HG02798 (cell line): Measurements from ENCODE around the gene TECPR1.

Source experiments
- ATAC-seq: cut with Tn5 transposase; IDR thresholded peaks from one replicate; pipeline ENCODE4 v1.9.1; 2021; ENCODE audit warnings: mild to moderate bottlenecking; ENCODE audit not compliant: unreplicated experiment, poor library complexity

The TECPR1 gene

DNA sequence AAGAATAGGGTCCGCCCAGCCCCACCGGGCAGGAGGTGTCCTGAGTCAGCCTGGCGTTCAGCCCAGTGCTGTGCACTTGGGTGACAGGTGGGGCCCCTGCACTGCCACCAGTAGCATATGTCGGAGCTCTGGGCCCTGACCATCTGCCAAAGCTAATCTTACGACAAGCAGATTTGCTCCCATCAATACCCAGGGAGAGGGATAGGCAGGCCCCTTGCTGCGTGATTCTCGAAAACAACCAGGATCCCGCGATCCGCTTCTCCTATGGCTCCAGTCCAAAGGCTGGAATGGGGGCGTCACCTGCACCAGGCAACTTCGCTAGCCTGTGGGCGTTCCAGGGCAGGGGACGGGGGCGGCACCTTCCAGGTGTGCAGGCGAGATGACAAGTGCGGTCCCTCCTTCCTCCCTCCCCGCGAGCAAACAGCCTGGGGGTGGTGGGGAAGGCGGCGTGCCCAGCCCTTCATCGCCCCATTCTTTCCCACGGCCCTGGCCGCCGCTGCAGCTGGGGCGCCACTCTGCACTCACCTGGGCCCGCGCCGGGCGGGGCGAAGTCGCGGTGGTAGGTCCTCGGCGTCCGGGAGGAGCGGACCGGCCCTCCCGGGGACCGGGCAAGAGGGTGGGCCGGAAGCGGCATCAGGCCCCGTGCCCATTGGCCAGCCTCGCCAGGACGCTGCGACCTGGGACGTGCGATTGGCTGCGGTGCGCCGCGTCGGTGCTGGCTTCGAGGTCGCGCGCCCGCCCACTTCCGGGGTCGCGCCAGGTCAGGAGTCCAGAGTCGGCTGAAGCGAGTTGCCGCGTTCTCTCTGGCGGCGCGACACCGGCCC lies at the start of gene TECPR1:
TSS of gene TECPR1 (minus strand) at position 632 of the 824 bp plus-strand sequence. CDS start 6,086 bp downstream, outside the sequence.
- peak; percentile 99 for ATAC-seq

- no peak for ATAC-seq
Observed at GRCh38 chr7:98300595-98301372, 48.8 kb upstream of the TECPR1 start.

- ATAC-seq = no peak
Observed at GRCh38 chr7:98297626-98298286, 45.7 kb upstream of the TECPR1 start.

GRCh38 chr7:98296833-98297232 lies 44.8 kb upstream of the TECPR1 start:
- no peak for ATAC-seq

DNA sequence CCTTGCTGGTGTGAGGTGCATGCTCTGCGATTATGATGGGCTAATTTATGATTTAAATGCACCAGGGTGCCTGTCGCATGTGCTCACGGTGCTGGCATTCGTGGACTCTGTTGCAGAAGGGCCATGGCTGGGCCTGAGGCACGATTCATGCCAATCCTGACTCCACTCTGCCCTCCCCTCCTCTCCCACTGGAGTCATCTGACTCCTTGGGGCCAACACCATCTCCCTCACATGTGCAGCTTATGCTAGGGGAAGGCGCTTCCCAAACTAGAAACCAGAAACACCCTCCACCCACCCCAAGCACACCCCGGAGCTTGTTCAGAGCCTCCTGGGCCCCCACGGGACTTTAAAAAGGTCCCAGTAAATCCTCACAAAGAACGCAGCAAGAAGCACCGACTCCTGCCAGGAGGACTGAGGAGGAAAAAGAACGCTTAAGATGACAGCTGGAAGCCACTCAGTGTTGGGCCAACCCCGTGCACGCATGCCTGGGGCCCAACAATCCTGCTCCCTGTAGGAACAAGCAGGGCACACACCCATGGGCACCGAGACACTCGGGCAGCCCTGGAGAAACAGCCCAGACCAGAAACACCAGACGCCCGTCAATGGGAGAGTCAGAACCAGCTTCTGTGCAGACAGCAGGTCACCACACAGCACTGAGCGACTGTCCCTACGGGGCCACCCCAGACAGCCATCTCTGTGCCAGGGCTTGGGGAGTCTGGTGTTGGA lies 43.6 kb upstream of the TECPR1 start:
- ATAC-seq = no peak

- ATAC-seq = peak; percentile 62
Observed at GRCh38 chr7:98294798-98295382, 42.9 kb upstream of the TECPR1 start.

DNA sequence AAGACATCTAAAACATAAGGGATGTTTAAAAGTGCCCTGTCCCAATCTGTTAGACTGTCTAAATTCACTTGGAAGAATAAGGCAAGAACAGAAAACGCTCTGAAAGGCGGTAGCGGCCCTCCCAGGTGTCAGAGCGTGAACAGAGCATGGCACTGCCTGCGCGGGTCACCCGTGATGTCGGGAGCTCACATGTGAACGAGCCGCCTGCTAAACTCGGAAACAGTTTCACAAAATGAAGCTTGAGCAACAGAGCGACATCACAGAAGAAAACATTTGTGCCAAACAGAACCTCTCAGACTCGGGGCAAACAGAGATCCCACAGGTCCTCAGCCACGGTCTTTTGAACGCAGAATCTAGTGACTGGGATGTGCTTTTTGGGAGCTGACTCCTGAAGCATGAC lies 42.3 kb upstream of the TECPR1 start:
- ATAC-seq = no peak

DNA sequence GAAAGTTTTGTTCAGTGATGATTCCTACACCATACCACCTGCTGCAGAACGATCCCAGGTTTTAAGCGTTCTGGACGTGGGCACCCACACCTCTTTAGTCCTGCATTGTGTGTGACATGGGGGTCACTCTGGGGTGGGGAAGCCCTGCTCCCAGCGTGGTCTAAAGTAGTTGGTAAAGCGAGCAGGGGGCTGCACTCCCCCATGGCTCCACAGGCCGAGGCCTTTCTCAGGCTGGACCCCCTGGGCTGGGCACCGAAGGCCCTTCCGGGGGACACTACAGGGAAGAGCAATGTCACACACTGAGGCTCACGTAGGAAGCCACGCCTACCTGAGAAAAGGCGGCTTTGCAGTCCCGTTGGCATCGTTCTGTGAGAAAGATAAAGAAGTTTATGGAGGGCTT lies 41.7 kb upstream of the TECPR1 start:
- no peak for ATAC-seq

- ATAC-seq = no peak
Observed at GRCh38 chr7:98293265-98293664, 41.2 kb upstream of the TECPR1 start.

DNA sequence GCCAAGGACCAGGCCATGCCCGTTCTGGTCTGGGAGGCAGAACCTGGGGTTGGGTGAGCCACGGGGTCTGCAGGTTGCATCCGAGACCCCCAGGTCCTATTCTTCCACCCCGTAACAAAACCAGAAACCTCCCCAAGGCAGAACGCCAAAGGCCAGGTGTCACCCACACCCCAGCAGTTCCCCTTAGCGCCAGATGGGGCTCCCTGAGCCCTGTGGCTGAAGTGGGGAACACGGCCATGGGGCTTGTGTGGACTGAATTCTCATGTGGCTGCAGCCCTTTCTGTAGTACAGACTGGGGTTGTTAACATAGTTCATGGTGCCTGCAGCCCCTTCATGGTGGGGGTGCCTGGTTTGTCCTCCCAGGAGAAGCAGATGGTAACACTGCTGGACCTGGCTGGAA lies 39.7 kb upstream of the TECPR1 start:
- no peak for ATAC-seq

DNA sequence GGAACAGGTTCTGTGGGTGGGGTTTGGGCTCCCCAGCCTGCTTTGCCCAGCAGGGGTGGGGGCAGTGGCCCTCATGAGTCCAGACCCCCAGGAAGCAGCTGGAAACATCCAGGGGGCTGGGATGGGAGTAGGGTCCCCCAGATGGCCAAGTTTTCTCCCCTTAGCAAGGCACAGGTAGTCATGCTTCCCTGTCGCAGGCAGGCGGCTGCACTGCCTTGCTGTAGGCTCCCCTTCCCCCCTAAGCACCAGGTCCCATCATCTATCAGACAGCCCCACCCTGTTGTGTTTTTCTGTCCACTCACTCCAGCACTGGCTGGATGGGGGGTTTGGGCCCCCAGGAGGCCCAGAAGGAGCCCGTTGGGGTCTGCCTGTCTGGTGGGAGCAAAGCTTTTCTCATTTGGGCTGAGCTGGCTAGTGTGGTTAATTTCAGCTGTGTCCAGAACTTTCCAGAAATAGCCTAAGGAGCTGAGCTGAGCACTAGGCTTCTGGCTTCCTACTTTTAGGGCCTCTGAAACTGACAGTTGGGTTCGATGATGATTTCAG lies 37.4 kb upstream of the TECPR1 start:
- ATAC-seq = no peak

DNA sequence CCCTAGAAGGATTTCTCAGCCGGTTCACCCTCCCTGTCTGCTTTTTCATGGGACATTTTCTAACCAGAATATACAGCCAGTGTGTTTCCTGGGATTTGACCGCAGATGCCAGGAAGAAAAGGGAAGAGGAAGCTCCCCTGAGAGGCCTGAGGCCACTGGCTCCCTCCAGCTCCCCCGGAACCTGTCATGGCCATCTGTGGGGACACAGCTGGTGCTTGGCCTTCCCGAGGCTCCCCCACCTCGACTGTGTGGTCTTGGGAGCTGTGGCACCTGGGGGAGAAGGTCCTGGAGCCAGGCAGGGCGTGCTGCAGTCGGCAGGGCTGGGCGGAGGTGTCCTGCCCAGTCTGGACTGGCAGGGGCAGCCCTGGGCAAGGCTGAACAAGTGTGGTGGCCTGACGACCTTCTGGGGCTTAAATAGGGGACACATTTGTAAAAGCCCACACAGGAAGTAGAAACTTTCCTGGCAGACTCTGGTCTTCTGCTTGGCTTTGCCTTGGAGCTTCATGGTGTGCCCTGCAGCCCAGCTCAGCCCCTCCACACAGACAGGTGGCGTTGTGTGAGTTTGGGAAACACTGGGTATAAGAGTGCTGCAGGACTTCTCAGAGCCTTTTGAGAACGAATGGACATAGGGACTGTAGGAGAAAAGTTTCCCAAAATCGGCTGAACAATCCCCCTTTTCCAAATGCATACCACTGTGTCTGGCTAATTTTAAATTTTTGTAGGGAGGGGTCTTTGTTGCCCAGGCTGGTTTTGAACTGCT lies 36.2 kb upstream of the TECPR1 start:
- ATAC-seq = no peak

DNA sequence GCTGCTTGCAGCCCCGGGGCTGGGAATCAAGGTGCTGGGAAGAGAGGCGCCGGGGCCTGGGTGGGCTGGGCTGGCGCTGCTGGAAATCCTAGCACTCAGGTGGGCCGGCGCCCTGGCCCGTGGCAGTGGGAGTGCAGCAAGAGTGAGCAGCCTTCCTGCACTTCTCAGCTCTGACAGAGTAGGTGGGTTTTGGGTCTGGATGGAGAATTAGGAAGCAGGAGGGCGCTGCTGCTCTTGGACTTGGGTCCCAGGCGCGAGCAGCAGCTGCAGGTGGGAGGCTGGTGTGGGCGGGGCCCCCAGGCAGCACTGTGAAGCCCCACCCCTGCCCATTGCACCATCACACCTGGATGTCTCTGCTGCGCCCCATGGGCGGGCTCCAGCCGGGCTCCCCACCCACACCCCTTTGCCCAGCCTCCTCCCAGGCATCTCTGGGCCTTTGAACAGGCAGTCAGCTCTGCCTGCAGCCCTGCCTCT lies 35.5 kb upstream of the TECPR1 start:
- no peak for ATAC-seq

- no peak for ATAC-seq
Observed at GRCh38 chr7:98286701-98287485, 34.9 kb upstream of the TECPR1 start.

DNA sequence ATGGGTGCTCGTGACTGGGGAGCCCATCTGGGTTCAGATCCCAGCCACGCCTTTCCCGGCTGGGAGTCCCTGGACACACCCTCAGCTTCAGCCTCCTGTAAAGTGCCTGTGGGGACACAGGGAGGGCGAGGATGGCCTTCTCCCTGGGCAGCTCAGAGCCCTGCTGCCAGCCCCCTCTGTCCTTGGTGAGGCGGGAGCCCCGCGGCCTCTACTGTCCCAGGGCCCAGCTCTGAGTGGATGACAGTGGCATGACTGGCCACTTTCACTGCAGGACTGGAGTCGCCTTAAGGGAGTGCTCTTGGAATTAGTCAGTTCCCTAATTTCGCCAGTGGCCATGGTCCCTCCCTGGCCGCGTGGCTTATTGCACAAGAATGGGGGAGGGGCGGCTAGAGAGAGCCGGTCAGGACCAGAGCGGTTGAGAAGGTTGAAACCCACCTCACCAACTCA lies 34.1 kb upstream of the TECPR1 start:
- ATAC-seq = no peak

DNA sequence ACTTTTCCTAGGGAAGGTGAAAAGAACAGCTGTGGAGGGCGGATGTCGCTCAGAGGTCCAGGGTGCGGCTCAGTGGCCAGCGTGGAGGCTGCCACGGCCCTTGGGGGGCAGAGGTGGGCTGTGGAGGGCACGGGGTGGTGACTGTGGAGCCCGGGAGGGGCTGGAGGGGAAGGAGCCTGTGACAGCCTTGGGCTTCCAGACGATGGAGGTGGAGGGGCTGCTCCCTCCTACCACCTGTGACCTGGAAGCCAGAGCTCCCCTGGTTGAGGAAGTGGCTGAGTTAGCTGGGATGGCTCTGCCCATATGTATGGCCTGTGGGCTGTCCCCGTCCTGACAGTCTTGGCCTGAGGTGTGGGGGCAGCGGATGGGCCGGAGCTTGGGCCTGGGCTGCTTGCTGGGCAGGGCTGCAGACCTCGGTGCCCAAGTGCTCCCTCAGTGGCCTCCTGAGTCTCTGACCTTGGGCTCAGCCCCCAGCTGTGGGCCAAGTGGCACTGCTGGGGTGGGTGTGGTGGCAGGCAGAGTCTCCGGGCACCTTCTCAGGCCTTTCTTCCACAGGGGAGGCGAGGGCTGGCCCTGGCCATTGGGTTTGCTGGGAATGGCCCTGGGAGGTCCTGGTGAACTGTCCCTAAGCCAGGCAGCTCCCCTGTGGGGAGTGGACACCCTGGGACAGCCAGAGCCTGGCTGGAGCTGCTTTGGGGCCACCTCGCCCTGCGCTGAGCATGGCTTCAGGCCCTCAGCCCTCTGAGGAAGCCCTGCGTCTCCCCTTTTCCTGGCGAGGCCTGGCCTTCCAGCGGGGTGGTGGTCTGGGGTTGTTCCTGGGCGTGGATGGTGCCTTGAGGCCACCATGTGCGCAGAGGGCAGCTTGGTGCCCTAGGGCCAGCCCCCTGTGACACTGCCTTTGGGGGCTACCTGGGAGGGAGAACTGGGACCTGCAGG lies 33.4 kb upstream of the TECPR1 start:
- ATAC-seq = no peak
